HUES64 (cell line): ENCODE measurements around the gene CXCL1.

Experiments
- H3K27ac ChIP-seq: 2 replicates; pipeline ENCODE4 v1.7.0; 2013; ENCODE audit warnings: low read depth, low read length, inconsistent platforms
- H3K27me3 ChIP-seq: 2 replicates; pipeline ENCODE4 v1.6.1; 2013; ENCODE audit warnings: mild to moderate bottlenecking, low read length; ENCODE audit not compliant: insufficient read depth
- H3K36me3 ChIP-seq: 2 replicates; pipeline ENCODE4 v1.6.1; 2013; ENCODE audit warnings: mild to moderate bottlenecking, low read length; ENCODE audit not compliant: insufficient read depth
- H3K4me1 ChIP-seq: 2 replicates; pipeline ENCODE4 v1.6.1; 2013; ENCODE audit warnings: mild to moderate bottlenecking, low read length, moderate library complexity; ENCODE audit not compliant: insufficient read depth
- H3K4me3 ChIP-seq: 2 replicates; pipeline ENCODE4 v1.5.1; 2013; ENCODE audit warnings: mild to moderate bottlenecking, low read length, moderate library complexity
- H3K9ac ChIP-seq: 2 replicates; pipeline ENCODE4 v1.6.1; 2013; ENCODE audit warnings: mild to moderate bottlenecking, low read depth, low read length
- H3K9me3 ChIP-seq: 2 replicates; pipeline ENCODE4 v1.6.1; 2013; ENCODE audit warnings: low read depth, low read length; ENCODE audit not compliant: insufficient read depth
- WGBS: fragments of 150-250, 120-280 bp; methylation state at CpG from one replicate; pipeline ENCODE4 v1.1.7; 2013; ENCODE audit warnings: missing lambda C conversion rate; 5-methylcytosine and 5-hydroxymethylcytosine counted together

Gene CXCL1

GRCh38 chr4:73853246-73853704, 15.9 kb upstream of the CXCL1 start, which contains the start of gene PF4V1:
Gene PF4V1 (plus strand): TSS chr4:73853296. CDS start chr4:73853363, 67 bp downstream.
- no peaks in the 10 kb centered on the region for H3K36me3 ChIP-seq
- H3K4me1 ChIP-seq, result no peaks in the 10 kb centered on the region
- no peak within 1 kb of the TSS for H3K27ac ChIP-seq
- no peaks in the 10 kb centered on the region for H3K9me3 ChIP-seq
- H3K4me3 ChIP-seq, result no peak within 1 kb of the TSS
- H3K27me3 ChIP-seq, result no peaks in the 10 kb centered on the region
- H3K9ac ChIP-seq, result no peak within 1 kb of the TSS
- 92% methylated on average over 22 of the region's 22 CpGs for WGBS

- H3K9ac ChIP-seq, result no peak overlapping the region
- no peak overlapping the region for H3K4me3 ChIP-seq
- H3K27ac ChIP-seq, result no peak overlapping the region
- no peaks in the 10 kb centered on the region for H3K36me3 ChIP-seq
- H3K4me1 ChIP-seq, result no peaks in the 10 kb centered on the region
- 76% methylated on average over 7 of the region's 8 CpGs for WGBS
- H3K27me3 ChIP-seq, result no peaks in the 10 kb centered on the region
- no peaks in the 10 kb centered on the region for H3K9me3 ChIP-seq
Measured at GRCh38 chr4:73853718-73854473, 15.3 kb upstream of the CXCL1 start.

DNA sequence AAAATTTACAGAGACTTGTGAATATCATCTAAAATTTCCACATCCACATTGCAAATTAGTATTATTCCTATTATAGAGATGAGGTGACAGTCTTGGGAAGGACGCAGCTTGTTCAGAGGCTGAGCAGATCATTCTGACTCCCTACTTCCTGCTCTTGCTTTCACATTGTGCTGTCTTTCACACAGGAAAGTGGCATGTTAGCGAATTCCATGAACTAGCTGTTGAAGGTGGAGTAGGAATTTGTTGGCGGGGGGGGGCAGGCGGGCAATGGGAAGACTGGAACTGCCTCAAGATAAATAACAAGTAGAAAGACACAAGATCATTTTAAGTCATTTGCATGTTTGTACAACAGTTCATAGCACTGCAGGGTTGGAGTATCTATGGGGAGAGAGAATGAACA, 13.8 kb upstream of the CXCL1 start:
- H3K9ac ChIP-seq, result no peak overlapping the region
- no peak overlapping the region for H3K4me3 ChIP-seq
- H3K9me3 ChIP-seq, result no peaks in the 10 kb centered on the region
- H3K27ac ChIP-seq, result no peak overlapping the region
- H3K4me1 ChIP-seq, result no peaks in the 10 kb centered on the region
- H3K36me3 ChIP-seq, result no peaks in the 10 kb centered on the region
- 80% methylated on average over 3 of the region's 4 CpGs for WGBS
- H3K27me3 ChIP-seq, result no peaks in the 10 kb centered on the region

GRCh38 chr4:73856518-73856917, 12.7 kb upstream of the CXCL1 start:
- H3K27ac ChIP-seq, result no peak overlapping the region
- H3K27me3 ChIP-seq, result no peaks in the 10 kb centered on the region

DNA sequence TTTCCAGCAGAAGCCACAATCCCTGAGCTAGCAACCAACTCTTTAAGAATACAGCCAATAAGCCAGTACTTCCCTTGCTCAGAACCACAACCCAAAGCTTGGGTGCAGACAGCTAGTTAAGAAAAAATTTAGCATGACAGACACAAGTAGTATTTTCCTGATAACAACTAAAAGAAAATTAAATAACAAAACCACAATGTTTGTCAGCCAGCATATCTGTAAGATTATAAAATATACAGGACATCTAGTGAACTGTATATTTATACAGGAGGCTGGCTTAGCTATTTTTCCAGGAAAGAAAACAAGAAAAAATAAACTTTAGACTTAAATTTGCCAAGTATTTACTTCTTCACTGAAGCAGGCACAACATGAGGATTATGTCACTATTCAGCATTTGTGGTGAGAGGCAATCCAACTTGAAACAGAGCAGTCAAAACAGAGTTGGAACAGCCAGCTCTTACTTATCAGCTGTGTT, 9.5 kb upstream of the CXCL1 start:
- H3K27ac ChIP-seq, result no peak overlapping the region
- no peaks in the 10 kb centered on the region for H3K27me3 ChIP-seq
- no peak overlapping the region for H3K9ac ChIP-seq
- H3K4me3 ChIP-seq, result no peak overlapping the region
- H3K36me3 ChIP-seq, result no peaks in the 10 kb centered on the region
- H3K4me1 ChIP-seq, result no peaks in the 10 kb centered on the region
- H3K9me3 ChIP-seq, result no peaks in the 10 kb centered on the region

More at GRCh38 chr4:73856518-73856917, 12.7 kb upstream of the CXCL1 start:
- Histone ChIP-seq H3K4me3 (no peak overlapping the region), H3K9ac (no peak overlapping the region), H3K4me1 (no peaks in the 10 kb centered on the region), H3K9me3 (no peaks in the 10 kb centered on the region), H3K36me3 (no peaks in the 10 kb centered on the region)

DNA sequence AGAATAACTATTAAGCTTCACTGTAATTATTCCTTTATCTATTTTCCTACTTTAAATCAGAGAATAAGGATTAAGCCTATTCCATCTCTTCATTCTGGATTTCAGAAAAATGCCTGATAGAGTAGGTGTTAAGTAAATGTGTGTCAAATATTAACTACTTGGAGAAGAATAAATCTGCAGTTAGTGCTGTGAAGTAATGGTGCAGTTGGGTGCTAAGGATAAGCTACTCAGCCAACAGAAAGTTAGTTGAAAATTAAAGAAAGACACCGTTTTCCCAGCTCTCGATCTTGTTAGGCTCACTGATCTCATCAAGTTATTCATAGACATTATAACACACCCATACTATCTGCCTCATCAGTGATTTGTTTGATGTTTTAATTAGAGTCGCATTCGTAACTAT, 9.0 kb upstream of the CXCL1 start:
- 67% methylated on average over 2 of the region's 4 CpGs for WGBS
- Histone ChIP-seq H3K36me3 (no peaks in the 10 kb centered on the region), H3K27ac (no peak overlapping the region), H3K9me3 (no peaks in the 10 kb centered on the region), H3K4me3 (no peak overlapping the region), H3K27me3 (no peaks in the 10 kb centered on the region), H3K9ac (no peak overlapping the region), H3K4me1 (no peaks in the 10 kb centered on the region)

DNA sequence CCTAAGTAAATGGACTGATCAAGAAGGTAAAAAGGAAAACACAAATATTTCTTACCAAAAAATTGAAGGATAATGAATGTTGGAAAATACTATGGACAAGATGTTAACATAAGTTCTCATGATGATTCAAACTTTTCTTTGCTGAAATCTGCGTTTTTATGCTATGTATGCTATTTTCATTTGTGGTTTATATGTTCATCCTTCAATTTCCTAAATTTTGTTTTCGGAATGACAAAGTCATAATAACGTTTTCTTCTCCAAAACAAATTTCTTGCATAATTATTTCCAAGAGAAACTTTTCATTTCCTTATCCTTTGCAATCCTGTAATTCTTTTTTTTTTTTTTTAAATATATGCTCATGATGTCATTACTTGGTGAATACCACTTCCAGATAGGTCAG, 8.3 kb upstream of the CXCL1 start:
- WGBS, result 98% methylated on average over 3 of the region's 3 CpGs
- H3K4me3 ChIP-seq, result no peak overlapping the region
- H3K36me3 ChIP-seq, result no peaks in the 10 kb centered on the region
- H3K4me1 ChIP-seq, result no peaks in the 10 kb centered on the region
- no peak overlapping the region for H3K27ac ChIP-seq
- no peaks in the 10 kb centered on the region for H3K27me3 ChIP-seq
- H3K9me3 ChIP-seq, result no peaks in the 10 kb centered on the region
- no peak overlapping the region for H3K9ac ChIP-seq

GRCh38 chr4:73862322-73862721, 6.9 kb upstream of the CXCL1 start:
- Histone ChIP-seq H3K9me3 (no peaks in the 10 kb centered on the region), H3K27ac (no peak overlapping the region), H3K27me3 (no peaks in the 10 kb centered on the region), H3K36me3 (no peaks in the 10 kb centered on the region), H3K4me1 (no peaks in the 10 kb centered on the region), H3K9ac (no peak overlapping the region), H3K4me3 (no peak overlapping the region)
- 100% methylated on average over 1 of the region's 1 CpG for WGBS

- H3K27ac ChIP-seq, result no peak overlapping the region
Measured at GRCh38 chr4:73864365-73864764, 4.8 kb upstream of the CXCL1 start.

DNA sequence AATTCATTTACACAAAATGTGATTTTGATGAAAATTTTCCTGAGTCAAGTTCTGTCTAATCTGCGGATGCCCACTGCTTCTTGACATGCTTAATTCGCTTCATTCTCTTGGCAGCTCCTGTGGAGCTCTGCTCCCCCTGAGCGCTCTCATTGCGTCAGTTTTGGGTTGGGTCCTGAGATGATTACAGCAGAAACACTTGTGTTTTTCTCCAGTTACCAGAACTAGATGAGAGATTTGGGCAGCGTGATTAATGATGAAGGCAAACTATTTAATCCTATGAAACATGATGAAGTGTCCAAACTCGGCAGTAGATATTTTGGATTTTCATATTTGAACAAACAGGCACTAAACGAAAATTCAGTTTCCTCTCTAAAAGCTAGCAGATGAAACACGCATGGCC, 4.2 kb upstream of the CXCL1 start:
- no peaks in the 10 kb centered on the region for H3K9me3 ChIP-seq
- no peak overlapping the region for H3K9ac ChIP-seq
- H3K4me3 ChIP-seq, result no peak overlapping the region
- H3K4me1 ChIP-seq, result peaks cover 5% of the 10 kb centered on the region; the same call in 1 of the 2 replicates
- no peak overlapping the region for H3K27ac ChIP-seq
- peaks cover 23% of the 10 kb centered on the region for H3K27me3 ChIP-seq
- no peaks in the 10 kb centered on the region for H3K36me3 ChIP-seq
- 93% methylated on average over 7 of the region's 8 CpGs for WGBS

More at GRCh38 chr4:73864365-73864764, 4.8 kb upstream of the CXCL1 start:
- H3K4me1 ChIP-seq, result peaks cover 5% of the 10 kb centered on the region; the same call in 1 of the 2 replicates
- H3K9me3 ChIP-seq, result no peaks in the 10 kb centered on the region
- no peak overlapping the region for H3K4me3 ChIP-seq
- 77% methylated on average over 2 of the region's 2 CpGs for WGBS
- H3K9ac ChIP-seq, result no peak overlapping the region
- H3K27me3 ChIP-seq, result peaks cover 17% of the 10 kb centered on the region
- no peaks in the 10 kb centered on the region for H3K36me3 ChIP-seq

DNA sequence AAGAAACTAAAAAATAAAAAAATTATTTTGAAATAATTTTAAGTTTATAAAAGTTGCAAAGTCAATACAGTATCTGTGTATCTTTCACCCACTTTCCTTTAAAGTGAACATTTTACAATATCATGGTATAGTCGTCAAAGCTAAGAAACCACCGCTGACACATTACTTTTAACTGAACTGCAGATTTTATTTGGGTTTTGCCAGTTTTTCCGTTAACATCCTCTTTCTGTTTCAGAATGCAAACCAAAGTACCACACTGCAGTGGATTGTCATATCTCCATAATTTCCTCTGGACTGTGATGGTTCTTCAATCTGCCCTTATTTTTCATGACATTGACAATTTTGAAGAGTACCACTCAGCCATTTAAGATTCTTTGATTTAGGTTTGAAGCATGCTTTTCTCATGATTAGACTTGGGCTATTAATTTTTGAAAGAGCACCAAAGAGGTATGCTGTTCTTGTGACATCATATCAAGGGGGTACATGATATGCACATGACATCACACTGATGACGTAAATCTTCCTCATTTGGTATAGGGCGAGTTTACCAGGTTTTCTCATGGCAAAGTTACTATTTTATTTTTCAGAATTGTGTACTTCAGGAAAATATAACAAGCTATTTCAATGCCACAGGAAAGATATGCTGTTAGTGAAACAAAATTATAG, 3.6 kb upstream of the CXCL1 start:
- peaks cover 5% of the 10 kb centered on the region; the same call in 1 of the 2 replicates for H3K4me1 ChIP-seq
- no peaks in the 10 kb centered on the region for H3K36me3 ChIP-seq
- no peaks in the 10 kb centered on the region for H3K9me3 ChIP-seq
- no peak overlapping the region for H3K4me3 ChIP-seq
- H3K27ac ChIP-seq, result no peak overlapping the region
- no peak overlapping the region for H3K9ac ChIP-seq
- WGBS, result 92% methylated on average over 5 of the region's 5 CpGs
- H3K27me3 ChIP-seq, result peaks cover 29% of the 10 kb centered on the region
